HUES48 (cell line): ENCODE measurements around the gene RASA4B.

ENCODE experiments used
- H3K27ac ChIP-seq: one replicate; pipeline ENCODE4 v1.7.0; 2013; ENCODE audit warnings: low read depth, low read length, inconsistent platforms
- H3K27me3 ChIP-seq: 2 replicates; pipeline ENCODE4 v1.6.1; 2013; ENCODE audit warnings: mild to moderate bottlenecking, low read length; ENCODE audit not compliant: control insufficient read depth, insufficient read depth
- H3K36me3 ChIP-seq: 2 replicates; pipeline ENCODE4 v1.6.1; 2013; ENCODE audit warnings: low read length; ENCODE audit not compliant: control insufficient read depth, insufficient read depth
- H3K4me1 ChIP-seq: 2 replicates; pipeline ENCODE4 v1.6.1; 2013; ENCODE audit warnings: mild to moderate bottlenecking, low read length; ENCODE audit not compliant: control insufficient read depth, insufficient read depth
- H3K4me3 ChIP-seq: 2 replicates; pipeline ENCODE4 v1.5.1; 2013; ENCODE audit warnings: mild to moderate bottlenecking, low read depth, low read length
- H3K9ac ChIP-seq: 2 replicates; pipeline ENCODE4 v1.6.1; 2013; ENCODE audit warnings: mild to moderate bottlenecking, low read depth, low read length, moderate library complexity
- H3K9me3 ChIP-seq: 2 replicates; pipeline ENCODE4 v1.6.1; 2013; ENCODE audit warnings: low read length; ENCODE audit not compliant: control insufficient read depth, insufficient read depth

Gene RASA4B

GRCh38 chr7:102446387-102447156, 71.0 kb downstream of the RASA4B start:
- H3K9me3 ChIP-seq = no peaks in the 10 kb centered on the region
- 0 out of 2 replicates have a peak, but pooled peaks cover 2% of the 10 kb centered on the region for H3K4me1 ChIP-seq
- H3K4me3 ChIP-seq = no peak overlapping the region
- no peaks in the 10 kb centered on the region for H3K27me3 ChIP-seq
- no peak overlapping the region for H3K9ac ChIP-seq
- peaks cover 17% of the 10 kb centered on the region; the same call in 1 of the 2 replicates for H3K36me3 ChIP-seq
- H3K27ac ChIP-seq = no peak overlapping the region

DNA sequence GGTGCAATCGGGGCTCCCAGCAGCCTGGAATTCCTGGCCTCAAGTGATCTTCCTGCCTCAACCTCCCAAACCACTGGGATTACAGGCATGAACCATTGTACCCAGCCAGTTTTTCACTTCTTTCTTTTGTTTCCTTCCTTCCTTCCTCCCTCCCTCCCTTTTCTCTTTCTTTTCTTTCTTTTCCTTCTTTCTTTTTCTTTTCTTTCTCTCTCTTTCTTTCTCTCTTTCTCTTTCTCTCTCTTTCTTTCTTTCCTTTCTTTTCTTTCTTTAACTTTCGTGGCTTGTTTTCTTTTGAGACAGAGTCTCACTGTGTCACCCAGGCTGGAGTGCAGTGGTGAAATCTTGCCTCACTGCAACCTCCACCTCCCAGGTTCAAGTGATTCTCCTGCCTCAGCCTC, 71.9 kb downstream of the RASA4B start:
- H3K4me1 ChIP-seq = 0 out of 2 replicates have a peak, but pooled peaks cover 4% of the 10 kb centered on the region
- H3K27ac ChIP-seq = no peak overlapping the region
- H3K4me3 ChIP-seq = no peak overlapping the region
- no peak overlapping the region for H3K9ac ChIP-seq
- peaks cover 17% of the 10 kb centered on the region; the same call in 1 of the 2 replicates for H3K36me3 ChIP-seq
- H3K9me3 ChIP-seq = no peaks in the 10 kb centered on the region
- H3K27me3 ChIP-seq = no peaks in the 10 kb centered on the region

DNA sequence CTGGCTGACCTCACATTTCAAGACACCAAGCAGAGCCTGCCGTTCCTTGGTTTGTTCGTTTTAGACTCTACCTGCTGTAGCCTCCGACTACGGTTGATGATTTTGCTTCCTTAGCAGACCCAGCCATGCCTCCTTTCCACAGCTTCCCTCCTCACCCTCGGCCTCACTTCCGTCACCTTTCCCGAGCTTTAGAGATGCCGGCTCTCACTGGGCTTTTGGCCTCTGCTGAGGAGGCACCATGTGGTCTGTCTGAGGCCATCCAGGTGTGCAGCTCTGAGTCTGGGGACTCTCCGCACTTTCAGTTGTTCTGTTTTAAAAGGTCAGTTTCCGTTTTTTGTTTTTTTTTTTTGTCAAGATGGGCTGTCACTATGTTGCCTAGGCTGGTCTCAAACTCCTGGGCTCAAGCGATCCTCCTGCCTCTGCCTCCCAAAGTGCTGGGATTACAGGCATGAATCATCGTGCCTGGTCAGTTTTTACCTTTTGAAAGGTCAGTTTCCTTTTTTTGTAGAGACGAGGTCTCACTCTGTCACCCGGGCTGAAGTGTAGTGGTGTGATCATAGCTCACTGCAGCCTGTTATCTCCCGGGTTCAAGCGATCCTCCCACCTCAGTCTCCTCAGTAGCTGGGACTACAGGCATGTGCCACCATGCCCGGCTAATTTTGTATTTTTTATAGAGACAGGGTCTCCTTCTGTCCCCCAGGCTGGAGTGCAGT, 72.5 kb downstream of the RASA4B start:
- H3K27ac ChIP-seq = no peak overlapping the region
- no peaks in the 10 kb centered on the region for H3K27me3 ChIP-seq
- H3K4me1 ChIP-seq = peaks cover 7% of the 10 kb centered on the region; the same call in 1 of the 2 replicates
- no peaks in the 10 kb centered on the region for H3K9me3 ChIP-seq
- H3K4me3 ChIP-seq = no peak overlapping the region
- H3K36me3 ChIP-seq = peaks cover 17% of the 10 kb centered on the region; the same call in 1 of the 2 replicates
- no peak overlapping the region for H3K9ac ChIP-seq

GRCh38 chr7:102439963-102440795, 77.4 kb downstream of the RASA4B start:
- H3K36me3 ChIP-seq = peaks cover 11% of the 10 kb centered on the region; the same call in 1 of the 2 replicates
- H3K4me3 ChIP-seq = no peak overlapping the region
- peaks cover 8% of the 10 kb centered on the region; the same call in 1 of the 2 replicates for H3K4me1 ChIP-seq
- no peak overlapping the region for H3K9ac ChIP-seq
- H3K27ac ChIP-seq = peak overlapping the region; percentile 65
- H3K9me3 ChIP-seq = no peaks in the 10 kb centered on the region
- no peaks in the 10 kb centered on the region for H3K27me3 ChIP-seq

- Histone ChIP-seq H3K9me3 (no peaks in the 10 kb centered on the region), H3K36me3 (peaks cover 7% of the 10 kb centered on the region; the same call in 1 of the 2 replicates), H3K4me1 (peaks cover 10% of the 10 kb centered on the region; the same call in 1 of the 2 replicates), H3K27me3 (no peaks in the 10 kb centered on the region), H3K4me3 (no peak overlapping the region), H3K9ac (no peak overlapping the region), H3K27ac (no peak overlapping the region)
These were observed 81.5 kb downstream of the RASA4B start for GRCh38 chr7:102436118-102436517.

DNA sequence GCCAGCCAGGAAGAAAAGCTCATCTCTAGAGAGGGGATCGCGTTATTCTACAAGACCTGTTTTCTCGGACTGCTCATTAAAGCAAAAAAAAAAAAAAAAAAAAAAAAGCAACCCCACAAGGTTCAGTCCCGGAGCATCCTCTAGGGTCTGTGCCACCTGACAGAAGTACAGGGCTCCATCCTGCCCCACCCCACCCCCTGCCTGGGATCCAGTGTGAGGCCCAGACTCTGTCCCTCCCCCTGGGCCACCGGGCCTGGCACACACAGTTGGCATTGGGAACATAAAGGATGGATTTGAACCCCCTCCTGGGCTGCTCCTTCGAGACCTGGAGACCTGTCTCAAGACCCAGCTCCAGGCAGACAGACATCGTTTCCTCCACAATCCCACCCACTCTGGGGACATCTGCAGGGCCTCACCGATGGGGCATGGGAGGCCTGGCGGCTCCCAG, 83.5 kb downstream of the RASA4B start:
- H3K4me3 ChIP-seq = peak overlapping the region; percentile 83
- no peak overlapping the region for H3K9ac ChIP-seq
- H3K27ac ChIP-seq = no peak overlapping the region
- peaks cover 6% of the 10 kb centered on the region for H3K4me1 ChIP-seq
- H3K27me3 ChIP-seq = no peaks in the 10 kb centered on the region
- no peaks in the 10 kb centered on the region for H3K9me3 ChIP-seq
- H3K36me3 ChIP-seq = 0 out of 2 replicates have a peak, but pooled peaks cover 4% of the 10 kb centered on the region

DNA sequence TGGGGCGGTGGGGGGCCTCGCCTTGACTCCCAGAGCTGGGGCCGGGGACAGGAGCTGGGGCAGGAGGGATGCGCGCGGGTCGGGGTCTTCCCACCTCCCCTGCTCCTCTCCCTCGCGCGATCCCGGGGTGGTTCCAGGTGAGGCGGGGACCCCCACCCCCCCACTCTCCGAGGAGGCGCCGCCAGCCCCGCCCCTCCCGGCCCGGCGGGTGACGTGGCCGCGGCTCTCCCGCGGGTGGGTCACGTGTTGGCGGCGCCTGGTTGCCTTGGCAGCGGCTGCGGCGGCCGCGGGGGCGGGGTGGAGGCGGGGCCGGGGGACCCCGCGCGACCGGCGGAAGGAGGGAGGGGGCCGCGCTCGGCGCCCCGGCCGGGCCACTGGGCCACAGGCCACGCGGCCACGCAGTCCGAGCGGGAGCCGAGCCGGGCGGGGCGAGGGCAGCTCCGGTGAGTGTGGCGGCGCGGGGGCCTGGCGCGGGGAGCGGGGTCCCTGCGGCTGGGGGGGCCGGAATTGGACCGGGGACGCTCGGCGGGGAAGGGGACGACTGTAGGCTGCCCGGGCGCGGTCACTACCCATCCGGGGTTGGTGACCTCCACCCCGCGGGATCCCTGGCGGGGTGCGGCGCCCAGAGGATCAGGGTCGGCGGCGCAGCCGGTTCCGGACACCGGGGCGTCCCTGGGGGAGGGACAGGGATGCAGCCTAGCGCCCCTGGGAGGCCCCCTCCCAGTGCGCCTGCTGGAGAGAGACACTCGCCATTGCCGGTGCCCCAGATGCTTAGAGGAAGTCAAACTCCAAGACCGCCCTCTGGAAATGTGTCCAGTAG, 84.1 kb downstream of the RASA4B start, which contains the start of gene ORAI2:
ORAI2 (plus strand) TSS at position 357 of the 820 bp plus-strand sequence. CDS start 5,382 bp downstream, outside the sequence.
- Histone ChIP-seq H3K4me3 (peak within 1 kb of the TSS; percentile 83), H3K9ac (peak within 1 kb of the TSS; percentile 48), H3K27ac (peak within 1 kb of the TSS; percentile 20), H3K4me1 (peaks cover 6% of the 10 kb centered on the region), H3K9me3 (no peaks in the 10 kb centered on the region), H3K36me3 (0 out of 2 replicates have a peak, but pooled peaks cover 3% of the 10 kb centered on the region), H3K27me3 (no peaks in the 10 kb centered on the region)
